Gastroesophageal sphincter (tissue), 4 donors: ENCODE measurements around the gene COL19A1. TPM values are rescaled to one million over a fixed set of nuclear protein-coding genes. Genes with fewer than 3 reads are reported as not detected.
"Not testable (repeated sequence)": the region's sequence is repeated elsewhere in the genome, so short reads cannot be mapped to it uniquely, and the experiment has no call there.

Source experiments
- ATAC-seq: fragments of 150-250 bp; one replicate; pipeline ENCODE4 v1.9.1; 2016; ENCODE audit warnings: mild to moderate bottlenecking, moderate library complexity
- H3K27ac ChIP-seq, 4 donors: fragments of 200-600 bp; sonication (generic) in 3 of 4; 1 replicate in 3 of 4; 2 replicates in 1 of 4; pipeline ENCODE4 v1.5.1; 2016 to 2019
- H3K27me3 ChIP-seq: fragments of 200-600 bp; sonication (generic); one replicate; pipeline ENCODE4 v1.5.1; 2019
- H3K36me3 ChIP-seq, 2 donors: fragments of 200-600 bp; sonication (generic); one replicate each; pipeline ENCODE4 v1.5.1; 2019; ENCODE audit warnings: control low read depth in 1 of 2
- H3K4me1 ChIP-seq, 3 donors: fragments of 200-600 bp; sonication (generic); 1 replicate in 2 of 3; 2 replicates in 1 of 3; pipeline ENCODE4 v1.5.1; 2016 to 2019; ENCODE audit warnings: control low read depth in 2 of 3
- H3K4me3 ChIP-seq, 2 donors: fragments of 200-600 bp; sonication (generic); one replicate each; pipeline ENCODE4 v1.5.1; 2019; ENCODE audit warnings: mild to moderate bottlenecking in 1 of 2, moderate library complexity in 1 of 2
- H3K9me3 ChIP-seq, 3 donors: fragments of 200-600 bp; sonication (generic); one replicate each; pipeline ENCODE4 v1.5.1; 2017 to 2019; ENCODE audit warnings: control low read depth in 2 of 3
- CTCF ChIP-seq, 4 experiments: fragments of 200-600 bp in 2 of 4; fragments of 450-650 bp in 2 of 4; sonication (generic) in 1 of 4; IDR thresholded peaks; one replicate each; pipeline ENCODE4 v1.5.1; 2017 to 2019; ENCODE audit warnings: antibody characterized with exemption in 4 of 4, mild to moderate bottlenecking in 2 of 4, moderate library complexity in 2 of 4
- EP300 ChIP-seq: sonication (generic); formaldehyde crosslinking; IDR thresholded peaks from one replicate; pipeline ENCODE4 v1.6.1; 2017; ENCODE audit warnings: antibody characterized with exemption, mild to moderate bottlenecking
- POLR2A ChIP-seq, 2 donors: fragments of 450-650 bp; IDR thresholded peaks; one replicate each; pipeline ENCODE4 v1.6.1; 2017; ENCODE audit warnings: antibody characterized with exemption in 2 of 2, mild to moderate bottlenecking in 2 of 2, moderate library complexity in 1 of 2
- POLR2AphosphoS5 ChIP-seq: sonication (generic); formaldehyde crosslinking; IDR thresholded peaks from one replicate; pipeline ENCODE4 v1.6.1; 2017; ENCODE audit warnings: antibody characterized with exemption
- WGBS, 2 donors: methylation state at CpG; one replicate each; pipeline ENCODE4 v1.1.5; 2018; ENCODE audit warnings: low coverage in 1 of 2; 5-methylcytosine and 5-hydroxymethylcytosine counted together
- total RNA-seq, 4 donors: library from RNA; depleted of rRNA; stranded (reverse); fragments of >200 nt; gene quantifications; one replicate each; pipeline ENCODE4 v1.1.0, GENCODE V29; 2016

Gene COL19A1
- total RNA-seq, 4 donors from 2014 or later = 3.7 to 15.6 (median 6.5) TPM

GRCh38 chr6:69820018-69820417 lies 46.3 kb upstream of the COL19A1 start:
- ATAC-seq = no peak
- no peak for TF ChIP-seq CTCF (IDR thresholded peaks at IDR 0.05)
- 100% methylated on average over 1 of the region's 1 CpG for WGBS, 2 donors

GRCh38 chr6:69820438-69820837 lies 45.9 kb upstream of the COL19A1 start:
- ATAC-seq = no peak
- WGBS, 2 donors = 43 to 80% methylated on average over 1 of the region's 1 CpG
- no peak overlapping the region for H3K27ac ChIP-seq

More at GRCh38 chr6:69820018-69820417, 46.3 kb upstream of the COL19A1 start:
- Histone ChIP-seq H3K27ac (no peak overlapping the region), H3K36me3 (no peaks in the 10 kb centered on the region), H3K9me3 (no peaks in the 10 kb centered on the region), H3K4me1 (no peaks in the 10 kb centered on the region), H3K4me3 (no peak overlapping the region), H3K27me3 (no peaks in the 10 kb centered on the region)

GRCh38 chr6:69824355-69824754 lies 42.0 kb upstream of the COL19A1 start:
- H3K27ac ChIP-seq, H3K9me3 ChIP-seq, H3K4me1 ChIP-seq, ATAC-seq, H3K27me3 ChIP-seq, H3K4me3 ChIP-seq, H3K36me3 ChIP-seq: not testable (repeated sequence)
- 70 to 77% methylated on average over 5 of the region's 5 CpGs for WGBS, 2 donors

More at GRCh38 chr6:69820438-69820837, 45.9 kb upstream of the COL19A1 start:
- H3K27me3 ChIP-seq = no peaks in the 10 kb centered on the region
- H3K4me3 ChIP-seq = no peak overlapping the region
- no peaks in the 10 kb centered on the region for H3K9me3 ChIP-seq
- no peaks in the 10 kb centered on the region for H3K36me3 ChIP-seq
- no peaks in the 10 kb centered on the region for H3K4me1 ChIP-seq
- TF ChIP-seq POLR2A (IDR thresholded peaks at IDR 0.05) (no peak), EP300 (no peak), POLR2AphosphoS5 (no peak), CTCF (IDR thresholded peaks at IDR 0.05) (no peak)

GRCh38 chr6:69825904-69826303 lies 40.5 kb upstream of the COL19A1 start:
- ATAC-seq = no peak
- Histone ChIP-seq H3K9me3 (no peaks in the 10 kb centered on the region), H3K4me3 (no peak overlapping the region), H3K36me3 (no peaks in the 10 kb centered on the region), H3K27me3 (no peaks in the 10 kb centered on the region), H3K4me1 (no peaks in the 10 kb centered on the region), H3K27ac (no peak overlapping the region)
- TF ChIP-seq POLR2AphosphoS5 (no peak), EP300 (no peak), POLR2A (IDR thresholded peaks at IDR 0.05) (no peak), CTCF (IDR thresholded peaks at IDR 0.05) (no peak)
- 100% methylated on average over 1 of the region's 1 CpG; no CpG with 5 or more reads in 1 of the 2 donors for WGBS, 2 donors

- H3K4me1 ChIP-seq = no peaks in the 10 kb centered on the region
- 38 to 54% methylated on average over 1 to 2 of the region's 2 CpGs for WGBS, 2 donors
- TF ChIP-seq POLR2AphosphoS5 (no peak), EP300 (no peak), POLR2A (IDR thresholded peaks at IDR 0.05) (no peak), CTCF (IDR thresholded peaks at IDR 0.05) (no peak)
- H3K27ac ChIP-seq = no peak overlapping the region
- H3K9me3 ChIP-seq = no peaks in the 10 kb centered on the region
- no peak overlapping the region for H3K4me3 ChIP-seq
- H3K27me3 ChIP-seq = no peaks in the 10 kb centered on the region
- no peak for ATAC-seq
- no peaks in the 10 kb centered on the region for H3K36me3 ChIP-seq
Measured at GRCh38 chr6:69827276-69827893, 39.0 kb upstream of the COL19A1 start.
